GM21737 (cell line): ENCODE measurements around the gene CSPG4.
"Not testable (repeated sequence)": the region's sequence is repeated elsewhere in the genome, so short reads cannot be mapped to it uniquely, and the experiment has no call there.

Experiments used
- ATAC-seq: cut with Tn5 transposase; IDR thresholded peaks from one replicate; pipeline ENCODE4 v1.9.1; 2021; ENCODE audit warnings: mild to moderate bottlenecking, moderate library complexity; ENCODE audit not compliant: unreplicated experiment

CSPG4 gene

DNA sequence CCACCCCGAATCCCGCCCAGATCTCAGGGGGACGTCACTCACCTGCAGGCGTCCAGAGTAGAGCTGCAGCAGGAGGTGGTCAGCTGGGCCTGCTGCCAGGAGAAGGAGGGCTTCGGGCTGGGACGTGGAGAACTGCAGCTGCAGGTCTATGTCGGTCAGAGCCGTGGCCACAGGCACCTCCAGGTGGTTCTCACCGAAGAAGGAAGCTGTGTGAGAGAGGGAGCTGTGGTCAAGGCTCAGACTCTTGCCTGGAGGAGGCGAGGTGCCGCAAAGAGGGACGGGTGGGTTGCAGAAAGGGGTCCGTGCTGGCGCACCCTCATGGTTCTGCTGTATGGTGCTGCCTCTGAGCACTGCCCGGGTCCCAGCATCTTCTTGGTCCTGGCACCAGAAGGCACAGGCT is 19.6 kb downstream of the CSPG4 start:
- not testable (repeated sequence) for ATAC-seq

DNA sequence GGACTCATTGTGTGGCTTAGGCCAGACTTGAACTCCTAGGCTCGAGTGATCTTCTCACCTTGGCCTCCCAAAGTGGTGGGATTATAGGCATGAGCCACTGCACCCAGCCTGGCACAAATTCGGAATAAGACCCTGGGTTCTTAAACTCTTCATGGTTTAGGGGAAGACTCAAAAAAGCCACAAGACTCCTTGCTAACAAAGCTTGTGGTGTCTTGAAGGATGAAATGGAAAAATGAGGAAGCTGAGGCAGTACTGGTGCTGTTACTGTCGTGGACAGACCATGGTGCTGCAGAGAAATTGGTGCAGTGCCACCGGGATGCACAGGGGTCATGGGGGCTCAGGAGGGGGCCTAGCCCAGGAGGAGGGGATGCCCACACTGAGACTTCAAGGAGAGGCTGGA is 20.3 kb downstream of the CSPG4 start:
- not testable (repeated sequence) for ATAC-seq

DNA sequence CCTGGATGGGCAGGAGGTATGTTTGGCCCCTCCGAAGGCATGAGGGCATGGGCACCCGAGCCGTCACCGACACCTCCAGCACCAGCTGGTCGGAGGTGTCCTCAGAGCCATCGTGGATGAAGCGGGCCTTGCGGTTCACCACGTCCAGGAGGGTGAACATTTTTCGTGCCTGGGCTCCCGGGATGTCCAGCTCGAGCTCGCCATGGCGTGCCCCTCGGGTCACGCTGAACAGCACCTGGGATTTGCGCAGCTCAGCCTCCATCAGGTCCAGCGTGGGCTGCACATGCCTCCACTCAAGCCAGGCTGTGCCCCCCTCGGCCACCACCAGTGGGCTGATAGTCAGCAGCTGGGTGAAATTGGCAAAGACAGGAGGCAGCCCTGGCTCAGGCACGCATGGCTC is 23.2 kb downstream of the CSPG4 start:
- not testable (repeated sequence) for ATAC-seq

DNA sequence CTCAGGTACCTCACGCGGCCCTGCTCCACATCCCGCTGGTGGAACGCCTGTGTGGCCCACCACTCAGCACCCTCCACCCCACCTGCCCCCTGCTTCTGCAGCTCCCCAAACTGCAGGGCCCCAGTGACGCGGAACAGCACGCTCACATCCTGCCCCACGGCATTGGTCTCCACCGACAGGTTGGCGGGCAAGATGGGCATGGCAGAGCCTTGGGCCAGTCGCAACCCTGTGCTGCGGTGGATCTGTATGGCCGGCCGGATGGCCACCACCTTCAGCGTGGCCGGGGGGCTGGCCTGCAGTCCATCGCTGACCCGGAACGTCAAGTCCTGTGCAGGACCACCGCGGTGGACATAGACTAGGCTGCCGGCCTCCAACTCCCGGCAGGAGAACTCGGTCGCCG is 23.8 kb downstream of the CSPG4 start:
- no peak for ATAC-seq

DNA sequence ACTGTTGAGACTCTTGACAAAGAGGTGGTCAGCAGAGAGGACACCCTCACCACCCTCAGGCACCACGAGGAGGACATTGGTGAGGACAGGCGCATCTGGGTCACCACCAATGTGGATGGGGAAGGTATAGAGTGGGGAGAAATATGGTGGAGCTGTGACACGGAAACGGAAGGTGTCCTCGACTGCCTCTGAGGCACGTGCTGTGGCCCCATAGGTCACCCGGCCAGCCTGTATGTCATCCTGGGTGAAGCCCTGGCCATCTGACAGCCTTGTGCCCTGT is 24.4 kb downstream of the CSPG4 start:
- ATAC-seq = no peak

DNA sequence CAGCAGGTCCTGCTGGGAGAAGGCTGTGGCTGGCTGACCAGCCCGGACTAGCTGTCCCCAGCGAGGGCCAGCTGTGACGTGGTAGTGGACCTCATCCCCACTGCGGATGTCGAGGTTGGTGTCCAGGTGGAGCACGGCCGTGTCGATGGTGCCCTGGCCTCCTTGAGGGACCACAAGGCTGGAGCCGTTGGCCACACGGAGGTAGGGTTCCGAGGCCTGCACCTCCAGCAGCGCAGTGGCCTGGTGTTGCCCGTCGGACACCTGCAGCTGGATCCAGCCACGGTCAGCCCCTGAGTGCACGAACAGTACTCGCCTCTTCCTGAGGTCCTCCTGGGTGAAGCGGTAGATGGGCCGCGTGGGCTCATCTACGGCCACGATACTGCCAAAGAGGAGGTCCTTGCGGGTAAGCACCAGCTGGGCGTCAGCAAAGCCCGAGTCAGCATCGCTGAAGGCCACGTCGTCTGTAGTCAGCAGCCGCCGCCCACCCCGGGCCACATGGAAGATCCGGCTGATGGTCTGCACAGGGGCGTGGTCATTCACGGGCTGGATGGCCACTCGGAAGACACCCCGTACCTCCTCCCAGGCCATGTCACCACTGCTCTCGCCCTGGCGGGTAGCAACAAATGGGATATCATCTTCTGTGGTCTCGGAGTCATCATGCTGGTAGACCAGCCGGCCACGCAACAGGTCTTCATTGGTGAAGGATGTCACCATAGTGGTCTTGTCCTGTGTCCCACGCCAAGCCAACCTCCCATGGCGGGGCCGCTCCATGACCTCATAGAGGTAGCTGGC is 25.0 kb downstream of the CSPG4 start:
- no peak for ATAC-seq

DNA sequence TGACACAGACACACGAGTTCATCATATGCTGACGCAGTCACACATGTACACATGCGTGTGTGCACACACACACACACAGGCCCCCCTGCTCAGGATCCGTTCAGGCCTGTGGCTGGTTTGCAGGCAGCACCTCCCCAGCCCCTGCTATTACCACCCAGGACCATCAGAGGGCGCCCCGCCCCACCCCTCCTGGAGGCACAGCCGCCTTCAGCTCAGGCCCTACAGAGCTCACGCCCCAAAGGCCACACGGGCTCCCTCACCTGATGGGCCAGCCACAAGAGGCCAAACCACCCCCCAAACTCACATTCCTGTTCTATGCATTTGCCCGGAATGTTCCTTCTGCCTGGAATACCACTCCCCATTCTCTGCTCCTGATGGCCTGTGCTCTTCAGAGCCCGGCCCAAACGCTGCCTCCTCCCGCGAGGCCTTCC is 26.4 kb downstream of the CSPG4 start:
- not testable (repeated sequence) for ATAC-seq

DNA sequence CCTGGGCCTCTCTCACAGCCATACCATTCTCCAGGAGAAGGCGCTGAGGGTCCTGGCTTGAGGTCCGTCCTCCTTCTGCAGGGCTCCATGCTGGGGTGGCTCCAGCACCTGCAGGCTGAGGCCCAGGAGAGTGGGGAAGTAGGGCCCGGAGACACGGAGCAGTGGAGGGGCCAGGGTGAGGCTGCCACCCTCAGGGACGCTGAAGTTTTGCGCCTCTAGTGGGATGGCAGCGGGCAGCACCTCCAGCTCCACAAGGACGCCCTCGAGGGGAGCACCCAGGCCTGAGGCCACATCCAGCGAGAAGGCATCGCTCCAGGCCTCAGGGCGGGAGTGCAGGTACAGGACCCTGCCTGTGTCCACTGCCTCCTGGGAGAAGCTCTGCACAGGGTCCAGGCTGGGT is 27.5 kb downstream of the CSPG4 start:
- ATAC-seq = no peak

DNA sequence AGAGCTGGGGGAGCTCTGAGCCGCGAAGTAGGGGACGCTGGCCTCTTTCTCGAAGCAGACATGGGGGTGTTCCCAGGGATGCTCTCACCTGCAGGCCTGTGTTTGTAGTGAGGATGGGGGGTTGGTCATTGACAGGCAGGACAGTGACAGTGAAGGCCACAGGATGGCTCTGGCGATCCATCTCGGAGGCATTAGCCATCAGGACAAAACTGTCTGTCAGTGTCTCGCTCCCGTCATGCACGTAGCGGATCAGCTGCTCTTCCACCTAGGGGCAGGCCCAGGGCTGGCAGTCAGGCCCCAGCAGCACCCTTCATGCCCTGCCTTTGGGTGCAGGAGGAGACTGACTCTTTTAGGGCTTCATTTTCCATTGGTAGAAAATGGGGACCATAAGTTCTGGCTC is 28.0 kb downstream of the CSPG4 start:
- ATAC-seq = no peak

DNA sequence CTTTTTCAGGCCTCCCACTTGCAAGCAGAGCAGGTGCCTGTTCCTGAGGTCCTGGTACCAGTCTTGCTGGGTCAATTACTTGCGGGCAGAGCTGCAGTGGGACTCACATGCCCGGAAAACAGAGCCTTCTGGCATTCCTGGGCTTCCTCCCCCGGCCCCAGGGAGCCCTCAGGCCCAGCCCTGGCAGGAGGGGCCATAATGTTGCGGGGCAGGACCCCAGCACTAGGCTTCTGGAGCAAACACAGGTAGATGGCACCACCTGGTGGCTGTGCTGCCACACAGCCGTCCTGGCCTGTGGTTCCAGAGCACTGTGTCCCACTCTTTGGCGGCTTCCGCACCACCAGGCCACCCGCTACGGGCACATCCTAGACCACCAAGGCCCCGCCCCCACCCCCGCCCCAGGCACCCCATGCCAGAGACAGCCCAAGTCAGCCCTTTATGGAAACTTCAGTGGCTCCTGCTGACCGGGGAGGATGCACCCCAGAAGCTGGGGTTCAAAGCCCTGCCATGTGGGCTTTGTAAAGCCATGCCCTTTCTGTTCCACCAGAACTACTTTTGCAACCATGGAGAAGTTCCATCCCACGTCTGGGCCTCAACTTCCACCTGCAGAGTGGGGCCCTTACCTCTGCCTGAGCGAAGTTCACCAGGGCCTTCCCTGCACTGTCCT is 28.9 kb downstream of the CSPG4 start:
- not testable (repeated sequence) for ATAC-seq

DNA sequence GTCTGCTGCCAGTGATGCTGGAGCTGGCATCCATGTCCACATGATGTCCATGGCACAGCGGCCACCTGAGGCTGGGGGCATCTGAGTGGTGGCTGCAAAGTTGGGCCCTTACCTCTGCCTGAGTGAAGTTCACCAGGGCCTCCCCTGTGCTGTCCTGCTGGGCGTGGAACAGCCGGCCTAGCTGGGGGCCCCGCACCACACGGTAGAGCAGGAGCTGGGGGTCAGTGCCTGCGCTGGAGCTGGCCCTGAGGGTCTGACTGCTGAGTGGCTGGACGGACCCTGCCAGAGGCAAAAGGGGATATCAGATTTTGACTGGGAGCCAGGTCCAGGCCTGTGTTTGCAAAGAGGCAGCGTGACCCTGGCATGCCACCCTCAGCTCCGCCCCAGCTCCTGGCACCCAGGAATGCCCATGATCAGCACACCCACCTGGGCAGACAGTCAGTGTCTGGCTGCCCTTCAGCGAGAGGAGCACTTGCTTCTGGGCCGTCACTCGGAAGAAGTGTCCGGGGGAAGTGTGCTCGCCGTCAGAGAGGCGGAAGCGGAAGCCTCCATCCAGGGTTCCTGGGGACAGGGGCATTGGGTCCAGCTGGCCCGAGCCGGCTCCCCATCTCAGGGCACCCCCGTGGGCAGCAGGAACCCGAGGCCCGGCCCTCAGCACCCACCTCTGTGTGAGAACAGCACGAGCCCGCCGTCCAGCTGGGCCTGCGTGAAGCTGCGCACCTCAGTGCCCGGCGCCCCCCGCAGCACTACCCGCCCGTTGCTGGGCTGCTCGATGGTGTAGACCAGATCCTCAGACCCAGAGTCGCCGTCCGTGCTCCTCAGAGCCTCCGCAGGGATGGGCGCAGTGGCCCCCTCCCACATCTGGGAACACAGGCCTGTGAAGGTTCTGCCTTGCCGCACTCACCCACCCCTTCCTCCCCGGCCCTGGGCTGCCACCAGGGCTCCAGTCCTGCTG is 30.2 kb downstream of the CSPG4 start:
- no peak for ATAC-seq

DNA sequence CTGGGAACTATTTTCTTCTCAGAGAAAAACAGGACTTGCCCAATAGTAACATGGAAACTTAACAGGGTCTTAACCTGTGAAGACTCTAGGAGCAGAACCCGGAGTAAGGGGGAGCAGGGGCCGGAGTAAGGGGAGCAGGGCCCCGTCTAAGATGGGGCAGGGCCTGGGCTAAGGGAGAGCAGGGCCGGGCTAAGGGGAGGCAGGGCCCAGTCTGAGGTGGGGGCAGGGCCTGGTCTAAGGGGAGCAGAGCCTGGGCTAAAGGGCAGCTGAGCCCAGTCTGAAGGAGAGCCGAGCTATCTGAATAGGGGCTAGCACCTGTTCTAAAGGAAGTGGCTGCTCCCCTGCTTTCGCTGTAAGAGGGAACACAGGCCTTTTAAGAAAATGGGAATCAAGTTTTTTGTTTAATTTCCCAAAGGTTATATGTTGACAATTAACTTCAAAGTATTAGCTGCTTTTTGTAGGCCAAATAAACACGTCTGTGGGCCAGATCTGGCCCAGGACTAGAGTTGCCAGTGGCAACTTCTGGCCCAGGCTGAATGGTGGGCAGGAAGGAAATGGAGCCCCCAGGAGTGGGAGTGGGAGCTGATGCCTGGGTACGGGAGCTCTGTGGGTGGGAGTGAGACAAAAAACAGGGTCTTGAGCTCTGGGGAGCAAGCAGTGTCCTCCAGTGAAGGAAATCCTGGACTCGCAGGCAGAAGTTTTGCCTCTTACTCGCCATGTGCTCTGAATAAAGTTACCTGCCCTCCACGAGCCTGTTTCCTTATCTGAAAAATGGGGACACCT is 32.5 kb downstream of the CSPG4 start:
- ATAC-seq = no peak

DNA sequence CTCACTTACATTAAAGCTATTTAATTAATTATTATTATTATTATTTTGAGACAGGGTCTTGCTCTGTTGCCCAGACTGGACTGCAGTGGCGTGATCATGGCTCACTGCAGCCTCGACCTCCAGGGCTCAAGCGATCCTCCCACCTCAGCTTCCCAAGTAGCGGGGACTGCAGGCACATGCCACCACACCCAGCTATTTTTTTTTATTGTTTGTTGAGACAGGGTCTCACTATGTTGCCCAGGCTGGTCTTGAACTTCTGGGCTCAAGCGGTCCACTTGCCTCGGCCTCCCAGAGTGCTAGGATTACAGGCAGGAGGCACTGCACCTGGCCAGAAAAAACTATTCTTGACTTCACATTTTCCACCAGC is 34.3 kb downstream of the CSPG4 start:
- ATAC-seq = not testable (repeated sequence)

DNA sequence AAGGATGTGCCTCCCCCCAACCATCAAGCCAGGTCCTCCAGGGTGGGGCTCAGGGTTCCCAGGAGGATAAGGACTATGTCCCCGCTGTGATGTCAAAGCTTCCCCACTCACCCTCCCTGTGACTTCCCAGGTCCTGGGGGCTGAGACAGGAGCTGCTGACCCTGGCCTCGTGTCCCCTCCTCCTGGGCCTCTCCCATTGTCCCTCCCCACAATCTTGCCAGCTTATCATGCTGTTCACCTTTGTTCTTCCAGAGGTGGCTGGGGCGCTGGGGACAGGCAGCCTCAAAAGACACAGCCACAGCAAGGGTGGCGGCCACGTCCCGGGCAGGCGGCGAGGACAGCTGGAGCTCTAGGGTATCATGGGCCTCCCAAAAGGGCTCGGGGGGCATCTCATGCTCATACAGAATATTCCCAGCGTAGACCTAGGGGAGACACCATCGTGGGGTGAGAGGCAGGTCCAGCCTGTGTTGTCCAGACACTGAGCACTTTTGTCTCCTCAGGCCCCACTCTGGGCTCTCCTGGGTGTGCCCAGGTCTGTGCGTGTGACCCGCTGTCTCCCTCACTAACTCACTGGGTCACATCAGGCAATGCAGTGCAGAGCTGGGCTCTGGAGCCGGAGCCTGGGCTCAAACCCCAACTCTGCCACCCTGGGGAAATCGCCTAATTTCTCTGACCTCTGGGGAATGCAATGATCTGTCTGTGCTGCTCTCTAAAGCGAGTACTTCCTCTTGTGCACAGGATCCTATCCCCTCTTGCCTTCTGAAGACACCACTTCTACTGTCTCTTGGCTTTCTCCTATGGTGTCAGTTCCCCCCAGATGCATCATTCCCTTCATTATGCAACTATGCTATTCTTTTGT is 35.0 kb downstream of the CSPG4 start:
- no peak for ATAC-seq

DNA sequence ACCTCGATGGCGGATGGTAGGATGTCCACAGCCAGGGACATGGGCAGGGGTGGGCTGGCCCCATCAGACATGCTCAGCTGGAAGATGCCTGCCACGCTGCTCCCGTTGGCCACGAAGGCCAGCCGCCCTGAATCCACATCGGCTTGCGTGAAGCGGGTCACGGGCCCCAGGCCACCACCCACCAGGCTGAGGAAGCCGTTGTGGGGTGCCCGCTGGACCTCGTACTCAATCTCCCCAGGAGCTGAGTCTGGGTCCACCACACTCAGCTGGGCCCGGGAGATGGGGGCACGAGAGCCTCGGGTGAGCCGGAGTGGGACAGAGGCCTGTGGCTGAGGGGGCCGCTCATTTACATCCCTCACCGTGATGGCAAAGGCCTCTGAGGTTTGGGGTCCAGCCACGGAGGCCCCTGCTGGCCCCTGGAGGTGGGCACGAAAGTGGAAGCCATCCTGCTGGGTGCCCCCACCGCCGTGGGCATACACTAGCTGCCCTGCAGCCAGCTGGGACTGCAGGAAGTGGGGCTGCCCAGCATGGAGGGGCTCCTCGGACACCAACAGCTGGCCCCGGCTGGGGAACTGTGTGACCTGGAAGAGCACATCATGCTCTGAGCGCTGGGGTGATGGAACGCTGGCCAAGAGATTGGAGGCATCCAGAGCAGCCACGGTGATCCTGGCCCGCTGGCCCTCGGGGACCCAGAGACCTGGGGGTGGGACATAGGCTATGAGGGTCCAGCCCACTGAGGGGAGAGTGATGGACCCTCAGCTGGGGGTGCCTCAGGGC is 35.8 kb downstream of the CSPG4 start:
- no peak for ATAC-seq

DNA sequence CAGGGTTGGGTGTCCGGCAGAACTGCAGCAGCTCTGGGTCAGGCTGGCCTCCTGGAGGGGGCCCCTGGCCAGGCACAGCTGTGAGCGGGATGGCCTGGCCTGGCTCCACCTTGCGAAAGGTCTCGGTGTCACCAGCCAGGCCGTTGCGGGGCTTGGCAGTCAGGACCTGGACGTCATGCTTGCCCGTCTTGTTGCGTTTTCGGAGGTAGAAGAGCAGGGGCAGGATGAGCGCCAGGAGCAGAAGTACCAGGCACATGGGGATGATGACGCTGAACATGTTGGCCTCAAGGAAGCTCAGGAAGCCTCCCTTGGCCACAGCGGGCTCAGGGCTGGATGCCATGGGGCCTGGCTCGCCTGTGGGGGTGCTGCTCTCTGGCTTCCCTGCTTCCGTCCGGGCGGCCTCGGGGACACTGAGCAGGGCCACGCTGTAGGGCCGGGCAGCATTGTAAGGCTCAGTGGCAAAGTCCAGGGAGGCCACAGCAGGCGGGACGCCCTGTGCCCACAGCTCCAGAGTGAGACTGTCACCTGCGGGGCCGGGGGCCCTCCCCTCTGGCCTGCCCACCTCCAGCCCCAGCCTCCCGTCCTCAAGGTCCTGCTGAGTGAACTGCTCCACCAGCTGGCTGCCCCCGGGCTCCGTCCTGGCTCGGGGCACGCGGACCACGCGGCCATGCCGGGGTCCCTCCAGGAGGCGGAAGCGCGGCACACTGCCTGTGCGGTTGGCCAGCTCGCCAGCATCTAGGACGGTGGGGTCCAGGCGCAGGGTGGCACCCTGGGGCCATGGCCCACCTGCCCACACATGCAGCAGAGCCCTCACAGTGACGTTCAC is 36.9 kb downstream of the CSPG4 start:
- ATAC-seq = no peak

DNA sequence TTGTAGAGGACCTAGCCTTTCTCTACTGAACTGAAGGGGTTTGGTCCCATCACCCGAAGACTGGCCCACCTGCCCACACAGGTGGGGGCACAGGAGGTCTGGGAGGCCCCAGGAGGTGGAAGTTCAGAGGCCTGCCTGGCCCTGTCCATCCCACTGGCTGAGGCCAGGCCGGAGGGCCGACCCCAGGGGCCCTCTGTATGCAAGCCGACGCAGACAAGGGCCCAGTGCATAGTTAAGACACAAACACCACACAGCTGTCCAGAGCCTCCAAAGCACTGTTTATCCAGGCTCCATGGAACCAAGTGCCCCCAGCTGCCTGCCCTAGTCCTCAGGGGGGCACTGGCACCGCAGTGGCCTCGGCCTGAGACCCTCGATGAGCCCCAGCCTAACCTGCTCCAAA is 38.3 kb downstream of the CSPG4 start:
- no peak for ATAC-seq
